Body of pancreas (tissue), 4 donors: ENCODE measurements around the gene GALNT15. TPM values are rescaled to one million over a fixed set of nuclear protein-coding genes. Genes with fewer than 3 reads are reported as not detected.

ENCODE experiments used
- ATAC-seq: fragments of 150-250 bp; one replicate; pipeline ENCODE4 v1.9.1; 2016
- DNase-seq, 4 donors: peaks; one replicate each; pipeline ENCODE4 v3.0.0-alpha.2; 2019
- H3K27ac ChIP-seq, 4 donors: fragments of 200-600 bp; sonication (generic); 1 replicate in 3 of 4; 2 replicates in 1 of 4; pipeline versions ENCODE4 v1.5.1 to v1.6.1; 2016 to 2019; ENCODE audit warnings: mild to moderate bottlenecking in 1 of 4, mixed read lengths in 1 of 4, moderate library complexity in 1 of 4
- H3K27me3 ChIP-seq, 2 donors: fragments of 200-600 bp; sonication (generic); one replicate each; pipeline ENCODE4 v1.6.0; 2016; ENCODE audit warnings: mild to moderate bottlenecking in 1 of 2
- H3K36me3 ChIP-seq, 2 donors: fragments of 200-600 bp; sonication (generic); replicated peaks in 1 of 2; 2 replicates each; pipeline ENCODE4 v1.5.1; 2016; ENCODE audit warnings: low read depth in 2 of 2; ENCODE audit not compliant: insufficient read depth in 1 of 2
- H3K4me1 ChIP-seq: fragments of 200-600 bp; sonication (generic); one replicate; pipeline ENCODE4 v1.6.0; 2016
- H3K4me3 ChIP-seq, 2 donors: fragments of 200-600 bp; sonication (generic); 1 replicate in 1 of 2; 2 replicates in 1 of 2; pipeline ENCODE4 v1.5.1; 2016 to 2019
- H3K9me3 ChIP-seq, 3 donors: fragments of 200-600 bp; sonication (generic); 1 replicate in 2 of 3; 2 replicates in 1 of 3; pipeline ENCODE4 v1.5.1; 2016
- CTCF ChIP-seq, 7 experiments: fragments of 450-650 bp in 4 of 7; fragments of 200-600 bp in 3 of 7; sonication (generic) in 3 of 7; IDR thresholded peaks; one replicate each; pipeline ENCODE4 v1.5.1; 2016 to 2019; ENCODE audit warnings: antibody characterized with exemption in 7 of 7
- POLR2A ChIP-seq, 3 donors: fragments of 450-650 bp; IDR thresholded peaks; one replicate each; pipeline ENCODE4 v1.6.1; 2016; ENCODE audit warnings: antibody characterized with exemption in 3 of 3, mild to moderate bottlenecking in 2 of 3
- WGBS, 2 donors: methylation state at CpG; one replicate each; pipeline ENCODE4 v1.1.5; 2017; 5-methylcytosine and 5-hydroxymethylcytosine counted together
- intact Hi-C: fragments of 100-400 bp; cut with DNase I; formaldehyde crosslinking; loops from one replicate; pipeline ENCODE4 v1.15.1; 2023
- total RNA-seq, 2 donors: library from RNA; depleted of rRNA; stranded (reverse); fragments of >200 nt; gene quantifications; one replicate each; pipeline ENCODE4 v1.1.0, GENCODE V29; 2016

Gene GALNT15
- total RNA-seq, 2 donors from 2014 or later, result 21.8 to 26.0 TPM

DNA sequence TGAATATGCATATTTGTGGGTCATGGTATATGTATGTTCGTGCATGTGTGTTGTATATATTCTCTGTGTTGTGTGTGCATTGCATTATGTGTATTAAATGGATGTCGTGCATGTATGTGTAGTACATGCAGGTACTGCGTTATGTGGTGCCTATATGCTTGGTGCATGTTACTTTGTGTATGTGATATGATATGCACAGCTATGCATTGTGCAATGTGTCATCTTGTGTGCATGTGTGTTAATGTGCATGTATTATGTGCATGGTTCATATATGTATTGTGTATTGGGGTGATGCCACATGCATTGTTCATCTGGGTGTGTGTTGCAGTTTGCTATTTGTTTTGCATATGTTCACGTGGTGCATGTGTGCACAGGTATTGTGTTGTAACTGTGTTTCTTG, 2.9 kb downstream of the GALNT15 start:
- no peak for ATAC-seq
- Histone ChIP-seq H3K27ac (no peak overlapping the region), H3K27me3 (no peaks in the 10 kb centered on the region), H3K4me1 (peaks cover 14% of the 10 kb centered on the region), H3K9me3 (no peaks in the 10 kb centered on the region), H3K4me3 (no peak overlapping the region), H3K36me3 (no peaks in the 10 kb centered on the region)
- no peak for DNase-seq
- TF ChIP-seq CTCF (IDR thresholded peaks at IDR 0.05), result no peak
- TF ChIP-seq POLR2A (IDR thresholded peaks at IDR 0.05), result no peak
- intact Hi-C loops, result loop anchor here (5.0 to 10.0 kb wide), 2 partner anchors 125 to 363 kb away; no protein-coding TSS in a partner anchor
- 66 to 70% methylated on average over 4 of the region's 4 CpGs for WGBS, 2 donors

DNA sequence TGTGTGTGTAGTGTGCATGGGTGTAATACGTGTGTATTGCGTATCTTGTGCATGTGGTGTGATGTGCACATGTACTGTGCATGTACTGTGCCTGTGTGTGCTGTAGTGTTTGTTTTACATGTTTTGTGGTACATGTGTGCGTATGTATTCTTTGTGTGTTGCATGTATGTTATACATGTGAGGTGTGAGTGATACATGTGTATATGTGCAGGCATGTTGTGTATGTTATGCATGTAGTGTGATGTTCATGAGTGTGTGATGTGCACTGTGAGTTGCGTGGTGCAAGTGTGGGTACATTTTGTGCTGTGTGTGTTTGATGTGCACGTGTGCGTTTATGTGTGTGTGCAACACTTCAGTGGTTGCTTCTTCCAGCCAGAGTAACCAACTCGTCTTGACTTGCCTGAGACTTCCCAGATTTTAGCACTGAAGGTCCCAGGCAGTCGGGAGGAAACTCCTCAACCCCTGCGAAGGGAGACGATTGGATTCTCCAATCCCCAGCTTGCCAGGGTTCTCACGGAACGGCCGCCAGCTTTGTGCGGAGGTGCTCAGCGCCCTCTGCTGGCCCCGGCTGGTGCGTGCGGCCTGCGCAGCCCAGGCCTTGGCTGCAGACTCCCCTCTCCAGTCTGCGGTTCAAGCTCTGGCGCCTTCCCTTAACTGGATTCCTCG, 3.6 kb downstream of the GALNT15 start:
- WGBS, 2 donors, result 16 to 22% methylated on average over 18 to 22 of the region's 22 CpGs

DNA sequence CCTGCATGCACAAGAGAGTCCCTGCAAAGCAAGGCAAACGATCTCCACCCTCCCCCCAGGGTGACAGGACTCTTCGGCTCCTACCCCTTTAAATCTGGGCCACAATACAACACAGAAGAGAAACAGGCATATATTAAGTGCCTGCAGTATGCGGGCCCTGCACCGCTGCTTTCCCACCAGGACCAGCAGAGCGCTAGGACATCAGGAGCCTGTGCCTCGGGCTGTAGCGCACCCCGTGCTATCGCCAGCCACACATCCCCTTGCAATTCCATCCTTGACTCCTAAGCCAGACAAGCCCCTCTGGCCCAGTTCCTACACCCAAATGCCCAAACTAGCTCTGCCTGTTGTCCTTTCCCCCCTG, 4.1 kb downstream of the GALNT15 start:
- Histone ChIP-seq H3K27ac (no peak overlapping the region), H3K4me3 (no peak overlapping the region), H3K9me3 (no peaks in the 10 kb centered on the region), H3K36me3 (no peaks in the 10 kb centered on the region), H3K4me1 (peaks cover 14% of the 10 kb centered on the region), H3K27me3 (no peaks in the 10 kb centered on the region)
- no peak for DNase-seq
- TF ChIP-seq CTCF (IDR thresholded peaks at IDR 0.05) (peak in 1 of 7 experiments; percentile 28), POLR2A (IDR thresholded peaks at IDR 0.05) (no peak)
- no peak for ATAC-seq
- intact Hi-C loops, result loop anchor here (5.0 to 10.0 kb wide), 2 partner anchors 126 to 364 kb away; no protein-coding TSS in a partner anchor
- 42 to 45% methylated on average over 7 to 9 of the region's 9 CpGs for WGBS, 2 donors

More for the DNA sequence above, 3.6 kb downstream of the GALNT15 start:
- no peak overlapping the region for H3K4me3 ChIP-seq
- ATAC-seq (peak; percentile 77), DNase-seq (peak; percentile 73 to 83 (median 76))
- no peaks in the 10 kb centered on the region for H3K36me3 ChIP-seq
- TF ChIP-seq POLR2A (IDR thresholded peaks at IDR 0.05) (no peak), CTCF (IDR thresholded peaks at IDR 0.05) (peak; percentile 83 to 96 (median 87))
- intact Hi-C loops, result loop anchor here (5.0 to 10.0 kb wide), 2 partner anchors 126 to 363 kb away; no protein-coding TSS in a partner anchor
- H3K27me3 ChIP-seq, result no peaks in the 10 kb centered on the region
- H3K9me3 ChIP-seq, result no peaks in the 10 kb centered on the region
- H3K27ac ChIP-seq, result no peak overlapping the region
- peaks cover 14% of the 10 kb centered on the region for H3K4me1 ChIP-seq

DNA sequence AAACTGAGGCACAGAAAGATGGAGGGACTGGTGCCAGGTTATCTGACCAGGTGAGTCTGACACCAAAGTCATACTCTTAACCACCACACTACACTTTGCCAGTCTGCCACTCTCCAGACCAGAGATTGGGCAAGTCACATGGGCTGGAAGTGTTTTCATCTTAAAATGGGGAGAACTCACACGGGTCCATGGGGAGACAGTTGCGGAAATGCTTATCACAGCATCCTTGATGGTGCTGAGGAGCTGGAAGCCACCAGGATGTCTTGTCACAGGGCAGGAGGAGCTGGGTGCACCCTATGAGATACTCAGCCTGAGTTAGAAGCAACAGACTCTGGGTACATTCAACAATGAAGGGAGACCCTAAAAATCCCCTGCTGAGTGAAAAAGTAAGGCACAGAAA, 4.8 kb downstream of the GALNT15 start:
- Histone ChIP-seq H3K27me3 (no peaks in the 10 kb centered on the region), H3K9me3 (no peaks in the 10 kb centered on the region), H3K36me3 (no peaks in the 10 kb centered on the region), H3K4me1 (peaks cover 9% of the 10 kb centered on the region), H3K4me3 (no peak overlapping the region), H3K27ac (no peak overlapping the region)
- no peak for DNase-seq
- TF ChIP-seq CTCF (IDR thresholded peaks at IDR 0.05) (no peak), POLR2A (IDR thresholded peaks at IDR 0.05) (no peak)
- WGBS, 2 donors, result 79 to 91% methylated on average over 2 of the region's 2 CpGs
- intact Hi-C loops, result loop anchor here (5.0 to 10.0 kb wide), 2 partner anchors 127 to 364 kb away; no protein-coding TSS in a partner anchor
- ATAC-seq, result no peak
